AG10803 (cell line): ENCODE measurements around the gene INA.
"Not testable (repeated sequence)": the region's sequence is repeated elsewhere in the genome, so short reads cannot be mapped to it uniquely, and the experiment has no call there.

Experiments
- DNase-seq: peaks from one replicate; pipeline ENCODE4 v3.0.0; 2010; ENCODE audit warnings: low read depth
- H3K4me3 ChIP-seq: 2 replicates; pipeline ENCODE4 v1.5.1; 2011; ENCODE audit warnings: mild to moderate bottlenecking, low read length, control low read depth
- CTCF ChIP-seq: conservative IDR thresholded peaks from 2 replicates; pipeline ENCODE4 v1.5.1; 2011; ENCODE audit warnings: mild to moderate bottlenecking, low read length, control low read depth, inconsistent platforms

The INA gene

GRCh38 chr10:103256613-103257012 lies 20.3 kb upstream of the INA start:
- DNase-seq: no peak
- TF ChIP-seq CTCF: no peak
- no peak overlapping the region for H3K4me3 ChIP-seq

GRCh38 chr10:103257812-103258211 lies 19.1 kb upstream of the INA start:
- no peak for TF ChIP-seq CTCF
- H3K4me3 ChIP-seq: no peak overlapping the region
- DNase-seq: no peak

GRCh38 chr10:103258928-103259327 lies 18.0 kb upstream of the INA start:
- not testable (repeated sequence) for DNase-seq

GRCh38 chr10:103259989-103260388 lies 16.9 kb upstream of the INA start:
- no peak overlapping the region for H3K4me3 ChIP-seq
- DNase-seq: no peak
- no peak for TF ChIP-seq CTCF

More at GRCh38 chr10:103258928-103259327, 18.0 kb upstream of the INA start:
- H3K4me3 ChIP-seq: not testable (repeated sequence)

GRCh38 chr10:103262229-103262628 lies 14.7 kb upstream of the INA start:
- TF ChIP-seq CTCF: no peak
- DNase-seq: no peak
- no peak overlapping the region for H3K4me3 ChIP-seq

GRCh38 chr10:103265717-103266329 lies 11.1 kb upstream of the INA start:
- H3K4me3 ChIP-seq: no peak overlapping the region
- no peak for TF ChIP-seq CTCF
- DNase-seq: peak; percentile 65

GRCh38 chr10:103273041-103273441 lies 3.9 kb upstream of the INA start:
- peak; percentile 100 for DNase-seq
- TF ChIP-seq CTCF: no peak
- H3K4me3 ChIP-seq: no peak overlapping the region

GRCh38 chr10:103276251-103276895 lies 565 bp upstream of the INA start:
- DNase-seq: no peak
- H3K4me3 ChIP-seq: peak overlapping the region; percentile 27
- no peak for TF ChIP-seq CTCF
